Lower lobe of right lung (tissue), 2 donors: ENCODE results near the gene CFD. TPM values are rescaled to one million over a fixed set of nuclear protein-coding genes. Genes with fewer than 3 reads are reported as not detected.

Experiments
- ATAC-seq, 2 donors: fragments of 200-7000 bp; cut with Tn5 transposase; one replicate each; pipeline ENCODE4 v1.9.1; 2020 to 2022; ENCODE audit warnings: mild to moderate bottlenecking in 2 of 2, moderate library complexity in 2 of 2
- DNase-seq: peaks from one replicate; pipeline ENCODE4 v3.0.0-alpha.2; 2020
- H3K27ac ChIP-seq: fragments of 200-600 bp; one replicate; pipeline ENCODE4 v1.8.0; 2022
- H3K27me3 ChIP-seq: fragments of 200-600 bp; one replicate; pipeline ENCODE4 v1.8.0; 2022; ENCODE audit warnings: low read depth
- H3K36me3 ChIP-seq: fragments of 200-600 bp; one replicate; pipeline ENCODE4 v1.8.0; 2022; ENCODE audit warnings: mild to moderate bottlenecking
- H3K4me1 ChIP-seq: fragments of 200-600 bp; one replicate; pipeline ENCODE4 v1.8.0; 2022
- H3K4me3 ChIP-seq: fragments of 200-600 bp; one replicate; pipeline ENCODE4 v1.8.0; 2022; ENCODE audit warnings: mild to moderate bottlenecking
- H3K9me3 ChIP-seq: fragments of 200-600 bp; one replicate; pipeline ENCODE4 v1.8.0; 2022
- CTCF ChIP-seq: fragments of 200-600 bp; IDR thresholded peaks from one replicate; pipeline ENCODE4 v1.8.0; 2022; ENCODE audit warnings: antibody characterized with exemption, mild to moderate bottlenecking
- intact Hi-C: fragments of 100-400 bp; cut with DNase I; formaldehyde crosslinking; loops from one replicate; pipeline ENCODE4 v1.11.0; 2022
- total RNA-seq: library from RNA; stranded (reverse); fragmentation: NEBNext Ultra II Directional; extraction: Animal tissue kit (Norgen Biotek cat#: 25700); gene quantifications from one replicate; pipeline ENCODE4 v1.2.1, GENCODE V29; 2021
- donor health status: DM: no; HTN: yes; CAD: no; lungs with severe emphysema.

The CFD gene
- total RNA-seq, 1 donor from 2014 or later = 282 TPM

- DNase-seq = no peak
- no peak overlapping the region for H3K4me3 ChIP-seq
- no peaks in the 10 kb centered on the region for H3K27me3 ChIP-seq
- ATAC-seq = peak; percentile 38 to 40
- TF ChIP-seq CTCF = no peak
- no peaks in the 10 kb centered on the region for H3K4me1 ChIP-seq
- intact Hi-C loops = no loop called here
- no peaks in the 10 kb centered on the region for H3K9me3 ChIP-seq
- peaks cover 42% of the 10 kb centered on the region for H3K36me3 ChIP-seq
- H3K27ac ChIP-seq = no peak overlapping the region
Observed at GRCh38 chr19:900302-901111, 41.0 kb downstream of the CFD start.

GRCh38 chr19:901216-902092, 42.0 kb downstream of the CFD start:
- peaks cover 42% of the 10 kb centered on the region for H3K36me3 ChIP-seq

GRCh38 chr19:902093-902370, 42.6 kb downstream of the CFD start:
- Histone ChIP-seq H3K27me3 (no peaks in the 10 kb centered on the region), H3K9me3 (no peaks in the 10 kb centered on the region), H3K4me1 (no peaks in the 10 kb centered on the region), H3K27ac (no peak overlapping the region), H3K36me3 (peaks cover 36% of the 10 kb centered on the region), H3K4me3 (no peak overlapping the region)
- TF ChIP-seq CTCF = no peak
- no peak for ATAC-seq
- intact Hi-C loops = no loop called here
- DNase-seq = no peak

More at GRCh38 chr19:901216-902092, 42.0 kb downstream of the CFD start:
- intact Hi-C loops = no loop called here
- no peak for DNase-seq
- H3K4me3 ChIP-seq = no peak overlapping the region
- H3K9me3 ChIP-seq = no peaks in the 10 kb centered on the region
- H3K4me1 ChIP-seq = no peaks in the 10 kb centered on the region
- H3K27me3 ChIP-seq = no peaks in the 10 kb centered on the region
- H3K27ac ChIP-seq = no peak overlapping the region
- no peak for TF ChIP-seq CTCF
- ATAC-seq = no peak

GRCh38 chr19:902446-903226, 43.2 kb downstream of the CFD start:
- ATAC-seq (no peak), DNase-seq (no peak)
- intact Hi-C loops = no loop called here
- Histone ChIP-seq H3K27me3 (no peaks in the 10 kb centered on the region), H3K27ac (no peak overlapping the region), H3K4me3 (no peak overlapping the region), H3K4me1 (peaks cover 6% of the 10 kb centered on the region), H3K36me3 (peaks cover 30% of the 10 kb centered on the region), H3K9me3 (no peaks in the 10 kb centered on the region)
- no peak for TF ChIP-seq CTCF

GRCh38 chr19:903266-903797, 43.9 kb downstream of the CFD start:
- no peak for ATAC-seq

More at GRCh38 chr19:903266-903797, 43.9 kb downstream of the CFD start:
- no peaks in the 10 kb centered on the region for H3K27me3 ChIP-seq
- no peaks in the 10 kb centered on the region for H3K9me3 ChIP-seq
- no peak for TF ChIP-seq CTCF
- no peak overlapping the region for H3K4me3 ChIP-seq
- H3K36me3 ChIP-seq = peaks cover 27% of the 10 kb centered on the region
- H3K27ac ChIP-seq = no peak overlapping the region
- intact Hi-C loops = no loop called here
- no peak for DNase-seq
- H3K4me1 ChIP-seq = peaks cover 9% of the 10 kb centered on the region
